OCI-LY7 (cell line): Measurements from ENCODE around the gene OGDHL.

Experiments
- EZH2phosphoT487 ChIP-seq: fragments of 200-600 bp; sonication (generic); IDR thresholded peaks from 2 replicates; pipeline ENCODE4 v1.6.1; 2018; ENCODE audit warnings: low read depth, borderline replicate concordance, mild to moderate bottlenecking, mixed run types, antibody characterized with exemption, low read length, moderate library complexity, mixed read lengths
- TF ChIP-seq, protein P1 (sequence below): fragments of 200-600 bp; sonication (generic); conservative IDR thresholded peaks from 2 replicates; pipeline ENCODE4 v1.5.1; 2014; ENCODE audit warnings: mild to moderate bottlenecking, antibody characterized with exemption, low read length, moderate library complexity, mixed read lengths

DNA sequence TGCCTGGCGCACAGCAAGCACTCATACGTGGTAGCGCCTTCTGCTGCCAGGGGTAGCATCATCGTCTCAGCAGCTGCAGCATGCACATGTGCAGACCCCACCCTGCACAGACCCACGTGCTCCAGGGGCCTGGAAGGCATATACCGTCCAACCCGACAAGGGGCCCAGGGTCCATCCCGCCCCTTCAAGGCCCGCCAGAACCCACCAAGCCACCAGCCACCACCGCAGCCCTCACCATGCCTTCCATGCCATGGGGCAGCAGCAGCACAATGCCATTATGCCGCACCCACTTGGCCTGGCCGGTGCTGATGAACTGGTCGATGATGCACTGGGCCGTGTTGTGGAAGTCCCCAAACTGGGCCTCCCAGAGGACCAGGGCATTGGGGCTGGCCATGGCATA, 22.7 kb downstream of the OGDHL start:
- TF ChIP-seq, protein P1, sequence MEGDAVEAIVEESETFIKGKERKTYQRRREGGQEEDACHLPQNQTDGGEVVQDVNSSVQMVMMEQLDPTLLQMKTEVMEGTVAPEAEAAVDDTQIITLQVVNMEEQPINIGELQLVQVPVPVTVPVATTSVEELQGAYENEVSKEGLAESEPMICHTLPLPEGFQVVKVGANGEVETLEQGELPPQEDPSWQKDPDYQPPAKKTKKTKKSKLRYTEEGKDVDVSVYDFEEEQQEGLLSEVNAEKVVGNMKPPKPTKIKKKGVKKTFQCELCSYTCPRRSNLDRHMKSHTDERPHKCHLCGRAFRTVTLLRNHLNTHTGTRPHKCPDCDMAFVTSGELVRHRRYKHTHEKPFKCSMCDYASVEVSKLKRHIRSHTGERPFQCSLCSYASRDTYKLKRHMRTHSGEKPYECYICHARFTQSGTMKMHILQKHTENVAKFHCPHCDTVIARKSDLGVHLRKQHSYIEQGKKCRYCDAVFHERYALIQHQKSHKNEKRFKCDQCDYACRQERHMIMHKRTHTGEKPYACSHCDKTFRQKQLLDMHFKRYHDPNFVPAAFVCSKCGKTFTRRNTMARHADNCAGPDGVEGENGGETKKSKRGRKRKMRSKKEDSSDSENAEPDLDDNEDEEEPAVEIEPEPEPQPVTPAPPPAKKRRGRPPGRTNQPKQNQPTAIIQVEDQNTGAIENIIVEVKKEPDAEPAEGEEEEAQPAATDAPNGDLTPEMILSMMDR, result no peak
- TF ChIP-seq EZH2phosphoT487, result no peak
